ENCODE data around the gene BTBD8.

Gene BTBD8

GRCh38 chr1:92091625-92092024 is 11.5 kb downstream of the BTBD8 start:
- DNase-seq (ENCODE audit: low read depth, low spot score), result no peak

DNA sequence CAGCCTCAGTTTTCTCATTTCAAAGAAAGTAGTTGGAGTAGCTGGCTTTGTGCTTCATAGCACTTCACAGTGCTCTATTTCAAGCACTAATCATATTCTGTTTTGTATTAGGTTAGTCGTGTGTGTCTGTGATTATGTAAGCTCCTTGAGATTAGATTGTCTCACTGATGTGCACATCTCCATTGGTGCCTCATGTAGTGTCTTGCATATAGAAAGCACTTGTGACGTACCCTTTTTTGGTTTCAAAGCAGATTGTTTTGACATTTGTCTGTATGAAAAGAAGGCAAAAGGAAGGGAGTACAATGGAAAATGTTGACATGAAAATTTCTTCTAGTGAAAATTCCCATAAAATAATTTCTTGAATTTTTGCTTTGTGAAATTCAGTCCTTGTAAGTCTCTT is 13.9 kb downstream of the BTBD8 start:
- DNase-seq (ENCODE audit: low read depth, low spot score), result no peak

GRCh38 chr1:92094595-92094994 is 14.4 kb downstream of the BTBD8 start:
- no peak for DNase-seq (ENCODE audit: low read depth, low spot score)

DNA sequence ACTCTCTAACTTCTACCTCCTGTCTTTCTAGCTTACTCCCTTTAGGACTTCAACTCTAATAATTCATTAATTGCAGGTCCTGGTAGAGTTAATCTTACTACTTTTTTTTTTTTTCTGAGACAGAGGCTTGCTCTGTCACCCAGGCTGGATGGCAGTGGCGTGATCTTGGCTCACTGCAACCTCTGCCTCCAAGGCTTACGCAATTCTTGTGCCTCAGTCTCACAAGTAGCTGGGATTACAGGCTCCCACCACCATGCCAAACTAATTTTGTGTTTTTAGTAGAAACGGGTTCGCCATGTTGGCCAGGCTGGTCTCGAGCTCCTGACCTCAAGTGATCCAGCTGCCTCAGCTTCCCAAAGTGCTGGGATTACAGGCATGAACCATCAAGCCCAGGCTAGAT is 15.7 kb downstream of the BTBD8 start:
- DNase-seq (ENCODE audit: low read depth, low spot score), result no peak

- no peak for DNase-seq (ENCODE audit: low read depth, low spot score)
These were observed 16.2 kb downstream of the BTBD8 start for GRCh38 chr1:92096317-92096716.

GRCh38 chr1:92105546-92106081 is 25.5 kb downstream of the BTBD8 start:
- no peak for DNase-seq (ENCODE audit: low read depth, low spot score)

DNA sequence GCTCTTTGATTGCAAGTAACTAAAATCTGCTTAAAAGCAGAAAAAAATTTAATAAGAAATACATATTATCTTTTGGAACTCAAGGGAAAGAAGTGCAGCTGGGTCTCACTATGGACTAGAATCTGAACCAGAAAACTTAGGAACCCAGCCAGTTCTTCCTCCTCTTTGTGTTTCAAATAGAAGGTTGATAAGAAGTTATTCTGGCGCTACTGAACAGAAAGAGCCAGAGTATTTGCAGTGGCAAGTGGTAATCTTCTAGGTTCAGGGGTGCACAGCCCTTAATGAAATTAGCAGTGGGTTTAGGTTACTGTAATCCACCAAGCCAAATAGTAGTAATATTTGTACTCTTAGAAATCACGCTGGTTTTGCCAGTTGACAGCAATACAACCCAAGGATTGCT is 28.5 kb downstream of the BTBD8 start:
- no peak for DNase-seq (ENCODE audit: low read depth, low spot score)

- DNase-seq (ENCODE audit: low read depth, low spot score), result no peak
These were observed 37.4 kb downstream of the BTBD8 start for GRCh38 chr1:92117526-92117925.

GRCh38 chr1:92118826-92119225 is 38.7 kb downstream of the BTBD8 start:
- no peak for DNase-seq (ENCODE audit: low read depth, low spot score)

- DNase-seq (ENCODE audit: low read depth, low spot score), result no peak
These were observed 43.7 kb downstream of the BTBD8 start for GRCh38 chr1:92123868-92124267.

- DNase-seq (ENCODE audit: low read depth, low spot score), result no peak
These were observed 45.1 kb downstream of the BTBD8 start for GRCh38 chr1:92125204-92125603.

DNA sequence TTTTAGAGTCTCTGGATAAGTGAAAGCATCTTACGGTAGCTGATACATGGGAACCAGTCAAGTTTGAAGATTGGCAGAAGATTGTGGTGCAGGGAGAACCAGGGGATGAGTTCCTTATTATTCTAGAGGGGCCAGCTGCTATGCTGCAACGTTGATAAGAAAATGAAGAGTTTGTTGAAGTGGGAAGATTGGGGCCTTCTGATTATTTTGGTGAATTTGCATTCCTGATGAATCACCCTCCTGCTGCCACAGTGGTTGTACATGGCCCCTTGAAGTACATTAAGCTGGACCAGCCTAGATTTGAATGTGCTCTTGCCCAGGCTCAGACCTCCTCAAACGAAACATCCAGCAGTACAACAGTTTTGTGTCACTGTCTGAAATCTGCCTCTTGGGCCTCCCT is 45.9 kb downstream of the BTBD8 start:
- DNase-seq (ENCODE audit: low read depth, low spot score), result no peak

GRCh38 chr1:92134331-92134730 is 54.2 kb downstream of the BTBD8 start:
- no peak for DNase-seq (ENCODE audit: low read depth, low spot score)

DNA sequence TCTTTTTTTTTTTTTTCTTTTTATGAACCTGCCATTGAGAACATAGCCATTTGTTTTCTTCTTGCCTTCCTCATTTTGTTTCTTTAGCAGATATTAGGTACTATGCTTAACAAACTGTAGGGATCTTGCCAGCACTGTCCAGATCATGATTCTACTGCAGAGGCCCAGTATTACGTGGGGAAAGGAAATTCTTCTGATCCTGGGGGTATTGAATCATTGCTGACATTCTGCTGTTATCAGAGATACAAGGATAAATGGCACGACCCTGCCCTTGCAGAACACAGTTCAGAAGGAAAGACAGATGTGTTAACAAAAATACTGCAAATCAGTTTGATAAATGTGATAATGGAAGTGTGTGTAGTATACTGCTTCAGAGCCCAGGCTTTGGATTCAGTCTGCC is 56.2 kb downstream of the BTBD8 start:
- DNase-seq (ENCODE audit: low read depth, low spot score), result no peak

GRCh38 chr1:92154934-92155333 is 74.8 kb downstream of the BTBD8 start:
- DNase-seq (ENCODE audit: low read depth, low spot score), result no peak

- DNase-seq (ENCODE audit: low read depth, low spot score), result no peak
These were observed 79.4 kb downstream of the BTBD8 start for GRCh38 chr1:92159593-92159992.

- DNase-seq (ENCODE audit: low read depth, low spot score), result no peak
These were observed 85.2 kb downstream of the BTBD8 start for GRCh38 chr1:92165389-92165788.

- no peak for DNase-seq (ENCODE audit: low read depth, low spot score)
These were observed 87.0 kb downstream of the BTBD8 start for GRCh38 chr1:92167151-92167550.

- DNase-seq (ENCODE audit: low read depth, low spot score), result no peak
These were observed 88.5 kb downstream of the BTBD8 start for GRCh38 chr1:92168657-92169056.

- no peak for DNase-seq (ENCODE audit: low read depth, low spot score)
These were observed 89.3 kb downstream of the BTBD8 start for GRCh38 chr1:92169214-92170005.

GRCh38 chr1:92184632-92185031 is 104.5 kb downstream of the BTBD8 start:
- no peak for DNase-seq (ENCODE audit: low read depth, low spot score)

DNA sequence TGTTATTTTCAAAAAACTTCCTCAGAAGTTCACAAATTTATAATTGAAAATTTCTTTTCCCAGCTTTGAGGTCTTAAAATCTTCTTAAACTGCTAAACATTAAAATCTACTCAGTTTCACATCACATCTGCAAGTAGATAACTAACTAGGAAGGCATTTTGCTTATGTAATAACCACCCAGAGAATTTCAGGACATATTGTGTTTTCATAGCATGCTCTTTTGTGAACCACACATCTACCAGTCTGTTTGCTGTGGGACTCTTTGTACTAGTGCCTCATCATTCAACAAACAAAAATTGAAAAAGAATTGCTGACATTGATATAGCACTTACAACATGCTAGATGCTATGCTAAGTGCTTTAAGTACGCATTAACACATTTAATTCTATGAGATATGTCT is 105.9 kb downstream of the BTBD8 start:
- no peak for DNase-seq (ENCODE audit: low read depth, low spot score)

GRCh38 chr1:92188436-92189255 is 108.5 kb downstream of the BTBD8 start:
- DNase-seq (ENCODE audit: low read depth, low spot score), result no peak

Data from activated naive CD8-positive, alpha-beta T cell treated with anti-CD3 and anti-CD28 coated beads, Interleukin-2, amount 50 U/mL, for 16 hours (primary cell).